ENCODE results near the gene ULK4.
"Not testable (repeated sequence)": the region's sequence is repeated elsewhere in the genome, so short reads cannot be mapped to it uniquely, and the experiment has no call there.

ULK4 gene

DNA sequence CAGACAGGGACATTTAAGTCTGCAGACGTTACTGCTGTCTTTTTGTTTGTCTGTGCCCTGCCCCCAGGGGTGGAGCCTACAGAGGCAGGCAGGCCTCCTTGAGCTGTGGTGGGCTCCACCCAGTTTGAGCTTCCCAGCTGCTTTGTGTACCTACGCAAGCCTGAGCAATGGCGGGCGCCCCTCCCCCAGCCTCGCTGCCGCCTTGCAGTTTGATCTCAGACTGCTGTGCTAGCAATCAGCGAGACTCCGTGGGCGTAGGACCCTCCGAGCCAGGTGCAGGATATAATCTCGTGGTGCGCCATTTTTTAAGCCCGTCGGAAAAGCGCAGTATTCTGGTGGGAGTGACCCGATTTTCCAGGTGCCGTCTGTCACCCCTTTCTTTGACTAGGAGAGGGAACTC lies 314.2 kb downstream of the ULK4 start:
- DNase-seq (ENCODE audit: low read depth) = not testable (repeated sequence)

DNA sequence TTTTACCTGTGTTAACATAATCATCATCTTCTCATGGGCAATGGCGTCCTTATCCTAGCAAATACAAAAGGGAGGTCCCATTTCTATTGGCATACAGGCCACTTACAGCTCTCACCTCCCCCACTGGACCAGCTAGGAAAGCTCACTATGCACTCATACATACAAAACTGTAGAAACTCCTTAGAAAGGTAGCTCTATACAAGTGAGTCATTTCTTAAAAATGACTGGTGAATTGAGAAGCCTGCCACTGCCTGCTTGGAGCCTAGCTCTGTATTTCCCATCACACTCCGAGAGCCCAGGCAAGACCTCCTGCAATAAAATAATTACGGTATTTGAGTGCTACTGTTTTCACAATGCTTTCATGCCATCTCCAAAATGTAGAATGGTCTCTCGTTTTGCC lies 321.8 kb downstream of the ULK4 start:
- DNase-seq (ENCODE audit: low read depth) = no peak

DNA sequence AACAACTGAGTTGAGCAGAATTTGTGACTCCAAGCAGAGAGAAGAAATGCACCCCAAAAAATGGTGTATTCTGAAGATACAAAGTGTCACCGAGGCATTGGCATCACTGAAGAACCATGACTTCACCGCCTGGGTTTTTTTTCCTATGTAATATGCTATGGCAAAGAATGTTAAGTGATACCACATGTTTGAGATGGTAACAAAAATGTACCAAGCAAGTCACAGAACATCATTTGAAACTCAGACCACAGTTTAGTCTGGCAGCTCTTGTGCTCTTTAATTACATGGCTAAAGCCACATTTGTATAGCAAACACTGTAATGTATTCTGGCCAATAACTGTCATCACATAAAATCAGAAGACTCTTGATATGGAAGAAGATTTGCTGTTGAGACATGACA lies 323.5 kb downstream of the ULK4 start:
- DNase-seq (ENCODE audit: low read depth) = no peak

GRCh38 chr3:41632700-41633099 lies 329.2 kb downstream of the ULK4 start:
- no peak for DNase-seq (ENCODE audit: low read depth)

GRCh38 chr3:41630708-41631107 lies 331.2 kb downstream of the ULK4 start:
- DNase-seq (ENCODE audit: low read depth) = no peak

DNA sequence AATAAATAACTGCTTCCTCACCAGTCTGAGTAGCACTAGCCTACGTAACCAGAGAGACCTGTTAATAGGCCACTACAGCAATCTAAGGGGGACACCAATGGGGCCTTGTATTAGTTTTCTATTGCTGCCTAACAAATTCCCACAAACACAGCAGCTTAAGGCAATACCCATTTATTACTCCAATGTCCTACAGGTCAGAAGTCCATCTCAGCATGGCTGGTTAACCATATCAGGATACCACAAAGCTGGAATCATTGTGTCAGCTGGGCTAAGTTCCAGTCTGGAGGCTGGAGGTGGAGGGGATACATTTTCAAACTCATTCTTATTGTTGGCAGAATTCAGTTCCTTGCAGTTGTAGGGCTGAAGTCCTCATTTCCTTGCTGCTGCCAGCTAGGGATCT lies 331.9 kb downstream of the ULK4 start:
- DNase-seq (ENCODE audit: low read depth) = no peak

- DNase-seq (ENCODE audit: low read depth) = no peak
Observed at GRCh38 chr3:41629072-41629471, 332.8 kb downstream of the ULK4 start.

DNA sequence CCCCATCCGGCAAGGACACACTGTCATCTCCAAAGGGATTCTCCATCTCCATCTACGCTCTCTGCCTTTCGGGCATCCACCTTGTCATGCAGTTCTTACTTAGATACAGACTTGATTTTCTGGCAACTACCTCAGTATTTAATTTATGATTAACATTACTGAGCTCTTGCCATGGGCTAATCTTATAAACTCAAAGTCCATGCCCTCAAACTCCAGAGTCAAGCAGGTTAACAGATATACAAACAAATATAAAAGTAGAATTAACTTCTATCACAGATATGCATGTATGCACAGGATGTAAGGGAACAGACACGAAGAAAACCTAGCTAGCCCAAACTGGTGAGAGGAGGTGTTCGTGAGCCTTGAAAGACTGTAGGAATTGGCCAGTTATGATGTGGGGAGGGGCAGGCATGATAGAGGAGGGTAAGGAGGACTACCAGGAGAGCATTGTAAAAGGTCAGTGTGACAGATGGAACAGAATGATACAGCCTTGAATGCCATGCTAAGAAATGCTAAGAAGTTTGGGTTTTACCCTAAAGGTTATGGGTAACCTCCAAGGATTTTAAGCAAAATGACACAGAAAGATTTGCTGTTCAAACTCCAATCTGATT lies 334.3 kb downstream of the ULK4 start:
- DNase-seq (ENCODE audit: low read depth) = no peak

GRCh38 chr3:41612853-41613252 lies 349.1 kb downstream of the ULK4 start:
- DNase-seq (ENCODE audit: low read depth) = no peak

GRCh38 chr3:41611008-41611407 lies 350.9 kb downstream of the ULK4 start:
- DNase-seq (ENCODE audit: low read depth) = no peak

DNA sequence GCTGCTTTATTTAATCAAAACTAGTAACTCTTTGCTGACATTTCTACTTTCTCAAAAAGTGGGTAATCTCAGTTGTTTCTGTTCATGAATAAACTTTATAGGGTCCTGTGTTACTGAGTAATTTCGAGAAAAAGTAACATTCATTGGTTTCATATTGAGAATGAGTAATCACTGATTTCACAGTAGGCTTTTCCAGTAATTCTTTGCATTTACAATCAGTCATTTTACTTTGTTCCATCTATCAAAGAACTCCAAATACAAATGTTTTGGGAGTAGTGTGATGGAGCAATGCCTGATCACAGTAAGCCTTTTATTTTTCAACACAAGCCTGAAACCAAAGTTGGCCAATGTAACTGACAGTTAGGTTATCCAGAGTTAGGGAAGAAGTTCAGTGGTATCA lies 353.6 kb downstream of the ULK4 start:
- no peak for DNase-seq (ENCODE audit: low read depth)

GRCh38 chr3:41603807-41604206 lies 358.1 kb downstream of the ULK4 start:
- no peak for DNase-seq (ENCODE audit: low read depth)

DNA sequence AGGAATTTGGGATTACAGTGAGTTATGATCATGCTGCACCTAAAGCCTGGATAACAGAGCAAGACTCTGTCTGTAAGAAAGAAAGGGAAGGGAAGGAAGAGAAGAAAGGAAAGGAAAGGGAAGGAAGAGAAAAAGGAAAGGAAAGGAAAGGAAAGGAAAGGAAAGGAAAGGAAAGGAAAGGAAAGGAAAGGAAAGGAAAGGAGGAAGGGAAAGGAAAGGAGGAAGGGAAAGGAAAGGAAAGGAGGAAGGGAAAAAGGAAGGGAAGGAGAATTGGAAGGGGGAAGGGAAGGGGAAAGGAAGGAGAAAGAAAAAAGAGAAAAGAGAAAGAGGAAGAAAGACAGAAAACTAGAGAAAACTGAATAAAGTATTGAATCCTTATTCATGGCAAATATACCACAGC lies 359.8 kb downstream of the ULK4 start:
- DNase-seq (ENCODE audit: low read depth) = no peak

DNA sequence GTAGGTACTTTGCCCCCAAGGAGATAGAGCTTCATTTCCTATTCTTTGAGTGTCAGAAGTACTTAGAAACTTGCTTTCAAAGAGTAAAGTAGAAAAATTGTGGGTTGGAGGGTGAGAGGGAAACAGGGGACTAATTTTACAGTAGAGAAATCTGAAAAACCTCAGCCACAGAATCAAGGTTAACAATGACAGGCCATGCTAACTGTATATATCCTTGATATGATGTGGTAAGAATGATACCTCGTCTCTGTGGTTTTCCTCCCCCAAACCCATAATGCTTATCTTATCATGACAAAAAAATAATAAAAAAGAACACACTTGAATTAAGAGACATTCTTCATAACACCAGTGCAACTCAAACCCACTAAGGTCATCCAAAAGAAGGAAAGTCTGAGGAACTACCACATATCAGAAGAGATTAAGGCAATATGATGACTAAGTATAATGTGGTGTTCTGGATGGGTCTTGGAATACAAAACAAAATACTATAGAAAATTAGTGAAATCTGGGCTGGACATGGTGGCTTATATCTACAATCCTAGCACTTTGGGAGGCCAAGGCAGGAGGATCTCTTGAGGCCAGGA lies 360.4 kb downstream of the ULK4 start:
- DNase-seq (ENCODE audit: low read depth) = no peak

- DNase-seq (ENCODE audit: low read depth) = peak; percentile 3
Observed at GRCh38 chr3:41600616-41601015, 361.3 kb downstream of the ULK4 start.

DNA sequence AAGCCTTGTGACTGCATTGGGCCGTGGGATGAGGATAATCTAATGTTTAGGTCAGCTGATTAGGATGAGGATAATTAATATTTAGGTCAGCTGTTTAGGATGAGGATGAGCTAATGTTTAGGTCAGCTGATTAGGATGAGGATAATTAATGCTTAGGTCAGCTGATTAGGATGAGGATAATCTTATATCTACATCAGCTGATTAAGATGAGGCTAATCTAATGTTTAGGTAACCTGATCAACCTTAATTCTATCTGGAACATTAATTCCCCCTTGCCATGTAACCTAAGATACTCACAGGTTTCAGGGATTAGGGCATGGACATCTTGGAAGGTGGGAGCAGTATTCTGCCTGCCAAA lies 362.8 kb downstream of the ULK4 start:
- no peak for DNase-seq (ENCODE audit: low read depth)

DNA sequence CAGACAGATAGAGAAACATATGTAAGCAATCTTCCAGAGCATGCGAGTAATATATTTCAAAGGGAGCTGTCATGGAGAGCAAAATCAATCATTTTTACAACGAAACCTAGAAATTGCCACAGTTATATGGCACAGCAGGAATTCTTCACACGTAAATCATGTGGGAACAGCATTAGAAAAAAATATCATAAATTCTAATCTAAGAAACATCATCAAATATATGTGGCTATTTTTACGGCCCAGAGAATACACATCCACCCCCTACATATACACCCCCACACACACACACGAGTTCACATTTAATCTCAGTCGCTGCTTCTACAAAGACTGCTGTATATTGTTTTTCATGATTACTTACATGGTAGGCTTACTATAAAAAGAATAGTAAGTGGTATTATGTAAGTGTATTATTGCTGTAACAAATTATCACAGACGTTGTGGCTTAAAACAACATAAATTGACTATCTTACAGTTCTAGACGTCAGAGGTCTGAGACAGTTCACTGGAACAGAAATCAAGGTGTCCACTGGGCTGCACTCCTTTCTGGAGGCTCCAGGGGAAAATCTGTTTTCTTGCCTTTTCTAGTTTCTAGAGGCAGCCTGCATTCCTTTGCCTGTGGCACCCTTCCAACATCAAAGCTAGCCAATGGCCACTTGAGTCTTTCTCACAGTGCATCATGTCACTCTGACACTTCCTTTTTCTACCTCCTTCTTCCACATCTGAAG lies 363.3 kb downstream of the ULK4 start:
- DNase-seq (ENCODE audit: low read depth) = peak; percentile 34

GRCh38 chr3:41593774-41594173 lies 368.1 kb downstream of the ULK4 start:
- DNase-seq (ENCODE audit: low read depth) = no peak

DNA sequence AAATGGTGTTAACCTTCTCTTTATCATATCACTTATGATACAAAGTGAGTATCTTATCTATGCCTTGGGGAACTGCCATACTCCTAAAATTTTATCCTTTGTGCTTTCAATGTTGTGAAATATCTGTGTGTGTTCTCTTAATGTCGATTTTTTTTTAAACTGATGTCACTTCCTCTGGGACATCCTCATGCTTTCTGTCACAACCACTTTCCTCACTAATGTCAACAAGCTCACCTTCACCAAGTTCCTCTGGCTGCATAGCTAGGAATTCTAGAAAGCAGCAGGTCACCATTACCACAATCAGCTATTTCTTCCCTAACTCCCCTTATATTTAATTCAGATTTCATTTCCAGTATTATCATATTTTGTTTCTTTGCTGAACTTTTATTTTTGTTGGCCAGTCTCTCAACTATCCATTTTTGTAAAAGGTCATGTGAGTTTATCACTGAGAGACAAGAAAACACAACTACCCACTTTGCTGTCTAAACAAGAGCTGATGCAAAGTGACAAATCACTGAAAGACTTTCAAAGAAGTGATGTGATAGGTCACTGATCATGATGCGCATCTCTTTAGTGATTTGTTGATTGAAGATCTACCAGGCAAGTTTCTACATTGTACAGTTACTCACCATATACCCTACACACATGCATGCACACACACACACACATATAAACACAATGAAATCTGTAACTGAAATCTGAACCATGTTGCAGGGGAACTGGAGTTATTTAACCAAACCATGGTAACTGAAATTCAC lies 369.0 kb downstream of the ULK4 start:
- DNase-seq (ENCODE audit: low read depth) = no peak

DNA sequence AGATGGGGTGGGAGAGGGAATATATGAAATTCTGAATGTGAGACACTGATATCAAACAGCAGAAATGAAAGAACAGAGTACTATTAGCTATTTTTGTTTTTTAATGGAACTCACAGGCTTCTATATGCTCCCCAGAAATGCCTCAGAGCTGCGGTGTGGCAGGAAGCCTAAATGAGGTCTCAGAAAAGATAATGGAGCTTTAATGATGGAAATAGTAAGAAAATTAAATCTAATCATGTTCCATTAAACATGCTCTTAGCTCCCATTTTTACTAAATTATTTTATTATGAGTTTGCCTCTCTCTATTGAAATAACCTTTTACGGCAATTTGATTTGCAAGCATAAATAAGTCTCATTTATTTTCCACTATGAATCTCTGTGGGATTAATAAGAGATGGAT lies 378.9 kb downstream of the ULK4 start:
- DNase-seq (ENCODE audit: low read depth) = no peak

DNA sequence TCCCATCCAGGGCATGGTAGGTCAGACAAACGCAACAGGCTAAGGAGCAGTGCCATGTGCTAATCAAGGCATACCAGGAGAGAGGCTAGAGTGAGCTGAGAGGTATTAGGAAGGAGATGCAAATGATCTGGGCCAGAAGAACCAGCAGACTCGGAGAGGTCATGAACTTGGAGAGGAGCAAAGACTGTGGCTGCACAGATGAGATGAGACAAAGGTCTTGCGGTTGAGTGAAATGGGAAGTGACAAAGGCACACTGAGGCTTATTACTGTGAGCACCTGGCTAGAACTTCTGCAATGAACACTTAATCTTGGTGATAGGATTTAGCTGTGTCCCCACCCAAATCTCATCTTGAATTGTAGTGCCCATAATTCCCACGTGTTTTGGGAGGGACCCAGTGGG lies 380.2 kb downstream of the ULK4 start:
- DNase-seq (ENCODE audit: low read depth) = no peak

- DNase-seq (ENCODE audit: low read depth) = peak; percentile 12
Observed at GRCh38 chr3:41580274-41580959, 381.5 kb downstream of the ULK4 start.
